Spleen (tissue), 7 donors: ENCODE data around the gene IGSF23.

Experiments
- POLR2AphosphoS5 ChIP-seq, 3 donors: sonication (generic); formaldehyde crosslinking; IDR thresholded peaks; one replicate each; pipeline ENCODE4 v1.5.1; 2017; ENCODE audit warnings: antibody characterized with exemption in 3 of 3
- TF ChIP-seq, protein P1 (sequence below), 11 experiments: fragments of 200-600 bp in 7 of 11; fragments of 450-650 bp in 4 of 11; sonication (generic) in 4 of 11; IDR thresholded peaks in 8 of 11; conservative IDR thresholded peaks in 3 of 11; 1 replicate in 7 of 11; 2 replicates in 4 of 11; pipeline versions ENCODE4 v1.4.0 to v1.8.0; 2016 to 2021; ENCODE audit warnings: antibody characterized with exemption in 11 of 11, inconsistent platforms in 4 of 11, mild to moderate bottlenecking in 1 of 11
- donor health status: DM: no; HTN: no; CAD: no; lungs with moderate emphysema.
- donor health status: DM: no; HTN: no; CAD: no.
- donor health status: DM: no; HTN: no; CAD: no.

DNA sequence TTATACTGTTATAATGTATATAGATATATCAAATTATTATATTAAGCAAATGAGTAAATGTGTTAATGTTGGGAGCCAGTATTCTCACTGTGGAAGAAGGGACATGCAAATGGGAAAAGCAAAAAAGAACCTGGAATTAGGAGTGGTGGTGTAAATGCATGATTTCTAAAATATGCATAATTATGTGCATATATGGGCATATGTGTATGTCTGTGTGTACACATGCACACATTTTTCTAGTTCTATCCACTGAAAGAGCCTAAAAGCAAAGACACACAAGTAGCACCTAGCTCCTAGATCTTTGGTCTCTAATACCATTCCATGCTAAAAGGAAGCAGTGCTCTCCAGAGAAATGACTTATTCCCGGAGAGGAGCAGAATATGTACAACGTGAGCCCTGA is 45.6 kb upstream of the IGSF23 start:
- TF ChIP-seq, protein P1, sequence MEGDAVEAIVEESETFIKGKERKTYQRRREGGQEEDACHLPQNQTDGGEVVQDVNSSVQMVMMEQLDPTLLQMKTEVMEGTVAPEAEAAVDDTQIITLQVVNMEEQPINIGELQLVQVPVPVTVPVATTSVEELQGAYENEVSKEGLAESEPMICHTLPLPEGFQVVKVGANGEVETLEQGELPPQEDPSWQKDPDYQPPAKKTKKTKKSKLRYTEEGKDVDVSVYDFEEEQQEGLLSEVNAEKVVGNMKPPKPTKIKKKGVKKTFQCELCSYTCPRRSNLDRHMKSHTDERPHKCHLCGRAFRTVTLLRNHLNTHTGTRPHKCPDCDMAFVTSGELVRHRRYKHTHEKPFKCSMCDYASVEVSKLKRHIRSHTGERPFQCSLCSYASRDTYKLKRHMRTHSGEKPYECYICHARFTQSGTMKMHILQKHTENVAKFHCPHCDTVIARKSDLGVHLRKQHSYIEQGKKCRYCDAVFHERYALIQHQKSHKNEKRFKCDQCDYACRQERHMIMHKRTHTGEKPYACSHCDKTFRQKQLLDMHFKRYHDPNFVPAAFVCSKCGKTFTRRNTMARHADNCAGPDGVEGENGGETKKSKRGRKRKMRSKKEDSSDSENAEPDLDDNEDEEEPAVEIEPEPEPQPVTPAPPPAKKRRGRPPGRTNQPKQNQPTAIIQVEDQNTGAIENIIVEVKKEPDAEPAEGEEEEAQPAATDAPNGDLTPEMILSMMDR (IDR thresholded peaks at IDR 0.05 in 8 of 11, conservative IDR thresholded peaks at IDR 0.05 in 3 of 11) = no peak
- no peak for TF ChIP-seq POLR2AphosphoS5 (IDR thresholded peaks at IDR 0.05)
